Cardiac septum (tissue), 1 donor: Measurements from ENCODE around the gene L2HGDH. TPM values are rescaled to one million over a fixed set of nuclear protein-coding genes. Genes with fewer than 3 reads are reported as not detected.
"Not testable (repeated sequence)": the region's sequence is repeated elsewhere in the genome, so short reads cannot be mapped to it uniquely, and the experiment has no call there.

Experiments
- DNase-seq: peaks from one replicate; pipeline ENCODE4 v3.0.0-alpha.2; 2020; ENCODE audit warnings: low spot score
- intact Hi-C: fragments of 100-400 bp; cut with DNase I; formaldehyde crosslinking; loops from one replicate; pipeline ENCODE4 v1.14.0; 2022
- total RNA-seq: library from RNA; stranded (reverse); fragmentation: NEBNext Ultra II Directional; extraction: Animal tissue kit (Norgen Biotek cat#: 25700); gene quantifications from one replicate; pipeline ENCODE4 v1.2.1, GENCODE V29; 2021
- donor health status: DM: no; HTN: no; CAD: no.

L2HGDH gene
- total RNA-seq, 1 donor from 2014 or later, result 8.2 TPM

GRCh38 chr14:50342221-50343078, 30.4 kb upstream of the L2HGDH start:
- peak; percentile 79 for DNase-seq
- intact Hi-C loops, result loop anchor here (1.0 to 5.0 kb wide), 2 partner anchors 55 to 190 kb away; partner anchors contain the start of genes CDKL1 and MAP4K5

GRCh38 chr14:50340963-50341362, 28.9 kb upstream of the L2HGDH start:
- intact Hi-C loops, result loop anchor here (5.0 kb wide), 1 partner anchor 56 kb away; the partner anchor contains the start of gene CDKL1
- DNase-seq, result no peak

- no peak for DNase-seq
- intact Hi-C loops, result loop anchor here (5.0 kb wide), 1 partner anchor 57 kb away; the partner anchor contains the start of gene CDKL1
Measured at GRCh38 chr14:50340045-50340444, 28.0 kb upstream of the L2HGDH start.

- DNase-seq, result no peak
- intact Hi-C loops, result no loop called here
Measured at GRCh38 chr14:50339178-50339804, 27.3 kb upstream of the L2HGDH start.

GRCh38 chr14:50338587-50338986, 26.6 kb upstream of the L2HGDH start:
- no peak for DNase-seq
- intact Hi-C loops, result no loop called here

- no peak for DNase-seq
Measured at GRCh38 chr14:50335989-50336824, 24.2 kb upstream of the L2HGDH start.

GRCh38 chr14:50335389-50335788, 23.4 kb upstream of the L2HGDH start:
- intact Hi-C loops, result no loop called here
- DNase-seq, result no peak

More at GRCh38 chr14:50335989-50336824, 24.2 kb upstream of the L2HGDH start:
- intact Hi-C loops, result no loop called here

- intact Hi-C loops, result no loop called here
- no peak for DNase-seq
Measured at GRCh38 chr14:50334211-50334610, 22.2 kb upstream of the L2HGDH start.

GRCh38 chr14:50333014-50333509, 21.0 kb upstream of the L2HGDH start:
- no peak for DNase-seq
- intact Hi-C loops, result no loop called here

GRCh38 chr14:50331596-50331995, 19.6 kb upstream of the L2HGDH start:
- DNase-seq, result no peak
- intact Hi-C loops, result no loop called here

- no peak for DNase-seq
- intact Hi-C loops, result loop anchor here (5.0 kb wide), 1 partner anchor 76 kb away; the partner anchor contains the start of gene CDKL1
Measured at GRCh38 chr14:50321009-50321660, 9.1 kb upstream of the L2HGDH start.

GRCh38 chr14:50320283-50320682, 8.3 kb upstream of the L2HGDH start:
- intact Hi-C loops, result loop anchor here (1.0 to 5.0 kb wide), 2 partner anchors 77 to 212 kb away; partner anchors contain the start of genes CDKL1 and MAP4K5
- DNase-seq, result no peak

- no peak for DNase-seq
- intact Hi-C loops, result loop anchor here (1.0 to 5.0 kb wide), 2 partner anchors 78 to 213 kb away; partner anchors contain the start of genes CDKL1 and MAP4K5
Measured at GRCh38 chr14:50319721-50320120, 7.7 kb upstream of the L2HGDH start.

GRCh38 chr14:50319293-50319692, 7.3 kb upstream of the L2HGDH start:
- DNase-seq, result no peak
- intact Hi-C loops, result no loop called here

- DNase-seq, result no peak
- intact Hi-C loops, result no loop called here
Measured at GRCh38 chr14:50318031-50318626, 6.1 kb upstream of the L2HGDH start.

- DNase-seq, result not testable (repeated sequence)
- intact Hi-C loops, result loop anchor here (5.0 kb wide), 1 partner anchor 82 kb away; the partner anchor contains the start of gene SOS2
Measured at GRCh38 chr14:50314098-50314497, 2.1 kb upstream of the L2HGDH start.

GRCh38 chr14:50312734-50313054, 665 bp upstream of the L2HGDH start:
- intact Hi-C loops, result loop anchor here (5.0 kb wide), 1 partner anchor 80 kb away; the partner anchor contains the start of gene SOS2
- no peak for DNase-seq

GRCh38 chr14:50311337-50311971, 575 bp downstream of the L2HGDH start:
- intact Hi-C loops, result loop anchor here (5.0 kb wide), 1 partner anchor 79 kb away; the partner anchor contains the start of gene SOS2
- DNase-seq, result no peak
